ENCODE data around the gene HMGB3. TPM values are rescaled to one million over a fixed set of nuclear protein-coding genes. Genes with fewer than 3 reads are reported as not detected.

HMGB3 gene
- total RNA-seq, 1 donor from 2014 or later, result 25.4 TPM

Other genes with a start within 250 kb of the HMGB3 start
- gene CD99L2, start 84.7 kb upstream of the HMGB3 start, total RNA-seq, result 15.5 and 15.7 TPM in 2 replicates
- not detected in 2 replicates for gene GPR50, start 193.2 kb downstream of the HMGB3 start, total RNA-seq